Epithelial cell of esophagus (primary cell): ENCODE results near the gene MAPK12.

Source experiments
- DNase-seq: peaks from one replicate; pipeline ENCODE4 v3.0.0; 2010; ENCODE audit warnings: low read depth
- H3K4me3 ChIP-seq: 2 replicates; pipeline ENCODE4 v1.5.1; 2011; ENCODE audit warnings: mild to moderate bottlenecking, low read length, control low read depth
- TF ChIP-seq, protein P1 (sequence below): IDR thresholded peaks from 2 replicates; pipeline ENCODE4 v1.5.1; 2011; ENCODE audit warnings: low read depth, mild to moderate bottlenecking, low read length, control low read depth, inconsistent platforms; ENCODE audit not compliant: insufficient read depth; ENCODE audit errors: missing control alignments

MAPK12 gene

DNA sequence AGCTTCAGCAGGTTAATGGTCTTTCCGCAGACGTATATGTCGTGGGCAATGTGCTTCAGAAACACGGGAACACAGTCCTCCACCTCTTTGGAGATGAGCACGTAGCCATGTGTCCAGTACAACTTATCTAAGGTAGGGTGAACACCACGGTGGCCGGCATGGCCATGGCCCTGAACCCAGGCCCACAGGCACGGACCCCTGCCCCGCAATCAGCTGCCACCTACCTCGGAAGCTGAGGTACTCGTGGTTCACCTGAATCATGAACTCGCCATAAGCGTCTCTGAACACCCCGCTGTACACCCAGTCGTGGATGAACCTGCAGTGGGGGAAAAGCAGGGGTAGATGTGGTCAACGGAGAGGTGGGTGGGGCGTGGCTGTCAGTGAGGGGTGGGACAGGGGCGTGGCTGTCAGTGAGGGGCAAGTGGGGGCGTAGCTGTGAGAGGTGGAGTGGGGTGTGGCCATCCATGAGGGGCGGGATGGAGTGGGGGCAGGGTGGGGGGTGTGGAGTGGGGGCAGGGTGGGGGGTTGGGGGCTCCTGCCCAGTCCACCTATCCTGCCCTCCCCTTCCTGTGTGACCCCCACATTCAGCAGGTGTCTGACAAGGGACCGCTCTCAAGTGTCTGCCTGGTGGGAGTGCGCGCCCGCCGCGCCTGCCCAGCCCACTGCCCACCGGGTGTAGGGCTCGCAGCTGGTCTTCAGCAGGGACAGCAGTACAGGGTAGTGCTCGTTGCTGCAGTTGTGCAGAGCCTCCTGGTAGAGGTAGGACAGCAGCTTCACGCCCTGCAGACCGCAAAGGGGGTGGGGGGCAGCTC is 35.2 kb downstream of the MAPK12 start:
- no peak for DNase-seq
- H3K4me3 ChIP-seq, result no peak overlapping the region
- TF ChIP-seq, protein P1, sequence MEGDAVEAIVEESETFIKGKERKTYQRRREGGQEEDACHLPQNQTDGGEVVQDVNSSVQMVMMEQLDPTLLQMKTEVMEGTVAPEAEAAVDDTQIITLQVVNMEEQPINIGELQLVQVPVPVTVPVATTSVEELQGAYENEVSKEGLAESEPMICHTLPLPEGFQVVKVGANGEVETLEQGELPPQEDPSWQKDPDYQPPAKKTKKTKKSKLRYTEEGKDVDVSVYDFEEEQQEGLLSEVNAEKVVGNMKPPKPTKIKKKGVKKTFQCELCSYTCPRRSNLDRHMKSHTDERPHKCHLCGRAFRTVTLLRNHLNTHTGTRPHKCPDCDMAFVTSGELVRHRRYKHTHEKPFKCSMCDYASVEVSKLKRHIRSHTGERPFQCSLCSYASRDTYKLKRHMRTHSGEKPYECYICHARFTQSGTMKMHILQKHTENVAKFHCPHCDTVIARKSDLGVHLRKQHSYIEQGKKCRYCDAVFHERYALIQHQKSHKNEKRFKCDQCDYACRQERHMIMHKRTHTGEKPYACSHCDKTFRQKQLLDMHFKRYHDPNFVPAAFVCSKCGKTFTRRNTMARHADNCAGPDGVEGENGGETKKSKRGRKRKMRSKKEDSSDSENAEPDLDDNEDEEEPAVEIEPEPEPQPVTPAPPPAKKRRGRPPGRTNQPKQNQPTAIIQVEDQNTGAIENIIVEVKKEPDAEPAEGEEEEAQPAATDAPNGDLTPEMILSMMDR, result no peak

GRCh38 chr22:50225200-50225969 is 36.1 kb downstream of the MAPK12 start:
- TF ChIP-seq, protein P1, result no peak
- DNase-seq, result no peak
- H3K4me3 ChIP-seq, result no peak overlapping the region

GRCh38 chr22:50224071-50224470 is 37.4 kb downstream of the MAPK12 start:
- no peak for DNase-seq
- no peak overlapping the region for H3K4me3 ChIP-seq
- TF ChIP-seq, protein P1, result no peak

DNA sequence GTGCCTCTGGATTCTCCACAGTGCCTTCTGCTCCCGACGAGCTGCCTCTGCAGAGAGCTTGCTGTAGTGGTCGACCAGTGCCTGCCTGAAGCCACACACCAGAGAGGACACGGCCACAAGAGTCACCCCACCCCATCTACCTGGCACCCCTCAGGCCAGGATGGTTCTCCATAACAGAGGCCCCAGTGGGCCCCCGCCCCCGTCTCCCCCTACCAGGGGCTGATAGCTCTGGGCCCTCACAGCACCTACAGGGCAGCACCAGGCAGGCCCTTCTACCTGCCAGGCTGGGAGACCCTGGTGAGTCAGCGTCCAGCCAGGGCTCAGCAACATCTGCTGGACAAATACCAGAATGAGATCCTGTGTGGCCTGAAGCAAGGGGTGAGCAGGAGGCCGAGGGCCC is 39.0 kb downstream of the MAPK12 start:
- TF ChIP-seq, protein P1, result no peak
- no peak overlapping the region for H3K4me3 ChIP-seq
- DNase-seq, result no peak

DNA sequence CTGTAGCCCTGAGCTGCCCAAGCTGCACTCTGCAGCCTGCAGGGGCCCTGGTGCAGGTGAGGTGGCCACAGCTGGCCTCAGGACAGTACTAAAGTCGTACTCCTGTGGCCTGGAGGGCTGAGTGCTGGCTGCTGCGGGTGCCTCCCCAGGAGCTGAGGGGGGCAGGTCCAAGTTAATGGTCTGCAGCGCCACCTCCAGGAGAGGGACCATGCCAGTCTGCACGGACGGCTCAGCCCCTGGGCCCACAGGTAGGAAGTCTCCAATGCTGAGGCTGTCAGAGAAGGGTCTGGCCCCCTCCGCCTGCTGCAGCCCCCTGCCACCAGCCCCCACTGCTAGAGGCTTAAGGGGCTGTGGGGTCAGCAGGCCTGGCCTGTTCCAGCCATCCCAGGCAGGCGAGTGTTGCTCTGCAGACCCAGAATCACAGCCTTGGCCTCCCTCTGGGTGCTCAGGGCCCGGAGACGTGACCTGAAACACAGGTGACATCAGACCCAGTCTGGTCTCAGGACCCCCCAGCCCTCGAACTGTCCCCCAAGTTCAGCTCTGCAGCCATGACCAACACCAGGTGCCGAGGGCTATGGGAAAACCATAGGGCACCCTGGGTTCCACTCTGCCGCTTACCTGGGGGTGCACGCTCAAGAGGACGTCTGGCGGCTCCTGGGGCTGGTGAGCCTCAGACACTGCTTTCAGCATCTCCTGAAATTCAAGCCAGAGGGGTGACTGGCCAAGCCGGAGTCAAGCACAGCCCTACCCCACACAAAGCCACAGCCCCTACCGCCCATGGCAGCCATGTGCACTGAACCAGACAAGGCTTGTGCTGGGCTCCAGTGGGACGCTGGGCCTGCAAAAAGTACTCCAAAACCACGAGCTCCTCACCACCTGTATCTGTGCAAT is 39.8 kb downstream of the MAPK12 start:
- no peak for DNase-seq
- no peak overlapping the region for H3K4me3 ChIP-seq
- TF ChIP-seq, protein P1, result no peak

DNA sequence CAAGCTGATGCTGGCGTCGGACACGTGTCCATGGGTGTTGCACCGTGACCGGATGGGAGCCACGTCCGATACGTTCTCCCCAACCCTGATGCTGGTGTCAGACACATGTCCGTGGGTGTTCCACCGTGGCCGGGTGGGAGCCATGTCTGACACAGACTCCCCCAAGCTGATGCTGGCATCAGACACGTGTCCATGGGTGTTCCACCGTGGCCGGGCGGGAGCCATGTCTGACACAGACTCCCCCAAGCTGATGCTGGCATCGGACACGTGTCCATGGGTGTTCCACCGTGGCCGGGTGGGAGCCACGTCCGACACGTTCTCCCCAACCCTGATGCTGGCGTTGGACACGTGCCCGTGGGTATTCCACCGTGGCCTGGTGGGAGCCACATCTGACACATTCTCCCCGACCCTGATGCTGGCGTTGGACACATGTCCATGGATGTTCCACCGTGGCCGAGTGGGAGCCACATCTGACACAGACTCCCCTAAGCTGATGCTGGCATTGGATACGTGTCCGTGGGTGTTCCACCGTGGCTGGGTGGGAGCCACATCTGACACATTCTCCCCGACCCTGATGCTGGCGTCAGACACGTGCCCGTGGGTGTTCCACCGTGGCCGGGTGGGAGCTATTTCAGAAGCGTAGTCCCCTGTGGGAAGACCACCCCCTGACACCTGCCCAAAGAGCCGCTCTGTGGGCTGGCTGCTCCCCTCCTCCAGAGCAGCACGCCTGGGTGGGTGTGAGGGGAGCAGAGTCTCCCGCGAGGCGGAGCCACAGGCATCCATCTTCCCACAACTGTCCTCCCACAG is 40.7 kb downstream of the MAPK12 start:
- no peak for DNase-seq
- H3K4me3 ChIP-seq, result no peak overlapping the region
- TF ChIP-seq, protein P1, result no peak
